ENCODE results near the gene ATP6V0C.

ATP6V0C gene

GRCh38 chr16:2516391-2517240 is 2.9 kb downstream of the ATP6V0C start:
- Histone ChIP-seq H3K79me1 (ENCODE audit: low read depth, low read length) (peaks cover 41% of the 10 kb centered on the region), H2AK5ac (ENCODE audit: low read depth, low read length) (no peak overlapping the region), H2AFZ (ENCODE audit: low read length) (no peak overlapping the region), H4K91ac (ENCODE audit: low read depth, low read length, poor library complexity) (no peak overlapping the region), H2BK5ac (ENCODE audit: low read length) (no peak overlapping the region), H3K9me3 (replicated peaks in 1 of 2; ENCODE audit: control insufficient read depth in 2 of 2, insufficient read depth in 1 of 2, low read depth in 1 of 2, low read length in 2 of 2) (no peaks in the 10 kb centered on the region), H2BK12ac (ENCODE audit: low read length) (no peak overlapping the region), H2BK15ac (ENCODE audit: low read length) (no peak overlapping the region), H3K9ac (ENCODE audit: low read depth, low read length, poor library complexity) (no peak overlapping the region), H3K4me3 (ENCODE audit: low read length in 2 of 2) (peak overlapping the region in 1 of 2 donors; percentile 17), H3K27ac (replicated peaks; ENCODE audit: low read length) (no peak overlapping the region), H2BK120ac (ENCODE audit: low read depth, low read length) (no peak overlapping the region), H4K8ac (ENCODE audit: low read depth, low read length) (no peak overlapping the region), H3K18ac (ENCODE audit: low read length) (no peak overlapping the region), H3K4me2 (ENCODE audit: insufficient read depth, low read length, poor library complexity, severe bottlenecking) (no peak overlapping the region), H3K4me1 (ENCODE audit: control insufficient read depth in 2 of 2, insufficient read depth in 1 of 2, low read depth in 1 of 2, low read length in 2 of 2) (peaks cover 26 to 34% of the 10 kb centered on the region in 2 donors), H3K14ac (ENCODE audit: low read length) (no peak overlapping the region), H3K27me3 (ENCODE audit: control insufficient read depth in 3 of 3, insufficient read depth in 3 of 3, low read depth in 1 of 3, low read length in 3 of 3) (no peaks in the 10 kb centered on the region), H3K36me3 (replicated peaks in 1 of 2; ENCODE audit: control insufficient read depth in 2 of 2, insufficient read depth in 2 of 2, low read length in 2 of 2) (peaks cover 10 to 31% of the 10 kb centered on the region in 2 donors), H3K23ac (ENCODE audit: low read depth, low read length, poor library complexity) (peak overlapping the region; percentile 69), H3K4ac (ENCODE audit: low read length) (no peak overlapping the region)
- WGBS, 2 donors (ENCODE audit: extremely low coverage in 2 of 2, insufficient read length in 2 of 2, insufficient replicate concordance in 1 of 2): no CpG with 5 or more reads among the region's 11 CpGs
- no peak for DNase-seq (ENCODE audit: low spot score)

- Histone ChIP-seq H2BK120ac (ENCODE audit: low read depth, low read length) (no peak overlapping the region), H3K9me3 (replicated peaks in 1 of 2; ENCODE audit: control insufficient read depth in 2 of 2, insufficient read depth in 1 of 2, low read depth in 1 of 2, low read length in 2 of 2) (no peaks in the 10 kb centered on the region), H3K14ac (ENCODE audit: low read length) (no peak overlapping the region), H2AFZ (ENCODE audit: low read length) (no peak overlapping the region), H4K91ac (ENCODE audit: low read depth, low read length, poor library complexity) (no peak overlapping the region), H3K9ac (ENCODE audit: low read depth, low read length, poor library complexity) (no peak overlapping the region), H2AK5ac (ENCODE audit: low read depth, low read length) (no peak overlapping the region), H3K4me2 (ENCODE audit: insufficient read depth, low read length, poor library complexity, severe bottlenecking) (no peak overlapping the region), H3K4me1 (ENCODE audit: control insufficient read depth in 2 of 2, insufficient read depth in 1 of 2, low read depth in 1 of 2, low read length in 2 of 2) (peaks cover 19% of the 10 kb centered on the region in 2 donors), H3K18ac (ENCODE audit: low read length) (no peak overlapping the region), H2BK12ac (ENCODE audit: low read length) (no peak overlapping the region), H3K4ac (ENCODE audit: low read length) (no peak overlapping the region), H4K8ac (ENCODE audit: low read depth, low read length) (no peak overlapping the region), H3K27me3 (ENCODE audit: control insufficient read depth in 3 of 3, insufficient read depth in 3 of 3, low read depth in 1 of 3, low read length in 3 of 3) (no peaks in the 10 kb centered on the region), H3K79me1 (ENCODE audit: low read depth, low read length) (peaks cover 39% of the 10 kb centered on the region), H3K27ac (replicated peaks; ENCODE audit: low read length) (no peak overlapping the region), H3K36me3 (replicated peaks in 1 of 2; ENCODE audit: control insufficient read depth in 2 of 2, insufficient read depth in 2 of 2, low read length in 2 of 2) (peaks cover 10 to 37% of the 10 kb centered on the region in 2 donors), H2BK15ac (ENCODE audit: low read length) (no peak overlapping the region), H3K23ac (ENCODE audit: low read depth, low read length, poor library complexity) (no peak overlapping the region), H3K4me3 (ENCODE audit: low read length in 2 of 2) (no peak overlapping the region), H2BK5ac (ENCODE audit: low read length) (no peak overlapping the region)
- WGBS, 2 donors (ENCODE audit: extremely low coverage in 2 of 2, insufficient read length in 2 of 2, insufficient replicate concordance in 1 of 2): no CpG with 5 or more reads among the region's 12 CpGs
- no peak for DNase-seq (ENCODE audit: low spot score)
These were observed 4.3 kb downstream of the ATP6V0C start for GRCh38 chr16:2517954-2518605.

GRCh38 chr16:2518823-2519710 is 5.3 kb downstream of the ATP6V0C start:
- Histone ChIP-seq H3K4me1 (ENCODE audit: control insufficient read depth in 2 of 2, insufficient read depth in 1 of 2, low read depth in 1 of 2, low read length in 2 of 2) (peaks cover 16 to 17% of the 10 kb centered on the region in 2 donors), H4K91ac (ENCODE audit: low read depth, low read length, poor library complexity) (no peak overlapping the region), H3K9ac (ENCODE audit: low read depth, low read length, poor library complexity) (peak overlapping the region; percentile 44), H2BK12ac (ENCODE audit: low read length) (peak overlapping the region; percentile 41), H3K27me3 (ENCODE audit: control insufficient read depth in 3 of 3, insufficient read depth in 3 of 3, low read depth in 1 of 3, low read length in 3 of 3) (no peaks in the 10 kb centered on the region), H3K4me3 (ENCODE audit: low read length in 2 of 2) (peak overlapping the region in 1 of 2 donors; percentile 27), H3K9me3 (replicated peaks in 1 of 2; ENCODE audit: control insufficient read depth in 2 of 2, insufficient read depth in 1 of 2, low read depth in 1 of 2, low read length in 2 of 2) (no peaks in the 10 kb centered on the region), H3K18ac (ENCODE audit: low read length) (peak overlapping the region; percentile 38), H3K79me1 (ENCODE audit: low read depth, low read length) (peaks cover 39% of the 10 kb centered on the region), H3K36me3 (replicated peaks in 1 of 2; ENCODE audit: control insufficient read depth in 2 of 2, insufficient read depth in 2 of 2, low read length in 2 of 2) (peaks cover 13 to 46% of the 10 kb centered on the region in 2 donors), H2BK5ac (ENCODE audit: low read length) (no peak overlapping the region), H3K14ac (ENCODE audit: low read length) (no peak overlapping the region), H3K4me2 (ENCODE audit: insufficient read depth, low read length, poor library complexity, severe bottlenecking) (no peak overlapping the region), H2AK5ac (ENCODE audit: low read depth, low read length) (no peak overlapping the region), H2BK120ac (ENCODE audit: low read depth, low read length) (no peak overlapping the region), H3K4ac (ENCODE audit: low read length) (no peak overlapping the region), H2AFZ (ENCODE audit: low read length) (no peak overlapping the region), H4K8ac (ENCODE audit: low read depth, low read length) (peak overlapping the region; percentile 65), H2BK15ac (ENCODE audit: low read length) (no peak overlapping the region), H3K23ac (ENCODE audit: low read depth, low read length, poor library complexity) (no peak overlapping the region), H3K27ac (replicated peaks; ENCODE audit: low read length) (no peak overlapping the region)
- WGBS, 2 donors (ENCODE audit: extremely low coverage in 2 of 2, insufficient read length in 2 of 2, insufficient replicate concordance in 1 of 2): no CpG with 5 or more reads among the region's 39 CpGs
- no peak for DNase-seq (ENCODE audit: low spot score)
